Transverse colon (tissue), 4 donors: ENCODE results near the gene EMX1.

Experiments used
- EP300 ChIP-seq: sonication (generic); formaldehyde crosslinking; IDR thresholded peaks from one replicate; pipeline ENCODE4 v1.6.1; 2017; ENCODE audit warnings: antibody characterized with exemption, low read depth
- POLR2AphosphoS5 ChIP-seq, 3 donors: sonication (generic); formaldehyde crosslinking; IDR thresholded peaks; one replicate each; pipeline ENCODE4 v1.6.1; 2016; ENCODE audit warnings: antibody characterized with exemption in 3 of 3
- TF ChIP-seq, protein P1 (sequence below), 5 experiments: fragments of 200-600 bp in 3 of 5; fragments of 450-650 bp in 2 of 5; sonication (generic) in 3 of 5; IDR thresholded peaks; 1 replicate in 2 of 5; 2 replicates in 3 of 5; pipeline ENCODE4 v1.5.1; 2016 to 2017; ENCODE audit warnings: antibody characterized with exemption in 5 of 5, inconsistent platforms in 3 of 5, mild to moderate bottlenecking in 2 of 5, moderate library complexity in 1 of 5

- TF ChIP-seq, protein P1, sequence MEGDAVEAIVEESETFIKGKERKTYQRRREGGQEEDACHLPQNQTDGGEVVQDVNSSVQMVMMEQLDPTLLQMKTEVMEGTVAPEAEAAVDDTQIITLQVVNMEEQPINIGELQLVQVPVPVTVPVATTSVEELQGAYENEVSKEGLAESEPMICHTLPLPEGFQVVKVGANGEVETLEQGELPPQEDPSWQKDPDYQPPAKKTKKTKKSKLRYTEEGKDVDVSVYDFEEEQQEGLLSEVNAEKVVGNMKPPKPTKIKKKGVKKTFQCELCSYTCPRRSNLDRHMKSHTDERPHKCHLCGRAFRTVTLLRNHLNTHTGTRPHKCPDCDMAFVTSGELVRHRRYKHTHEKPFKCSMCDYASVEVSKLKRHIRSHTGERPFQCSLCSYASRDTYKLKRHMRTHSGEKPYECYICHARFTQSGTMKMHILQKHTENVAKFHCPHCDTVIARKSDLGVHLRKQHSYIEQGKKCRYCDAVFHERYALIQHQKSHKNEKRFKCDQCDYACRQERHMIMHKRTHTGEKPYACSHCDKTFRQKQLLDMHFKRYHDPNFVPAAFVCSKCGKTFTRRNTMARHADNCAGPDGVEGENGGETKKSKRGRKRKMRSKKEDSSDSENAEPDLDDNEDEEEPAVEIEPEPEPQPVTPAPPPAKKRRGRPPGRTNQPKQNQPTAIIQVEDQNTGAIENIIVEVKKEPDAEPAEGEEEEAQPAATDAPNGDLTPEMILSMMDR (IDR thresholded peaks at IDR 0.05), result no peak
- TF ChIP-seq EP300 (no peak), POLR2AphosphoS5 (IDR thresholded peaks at IDR 0.05) (no peak)
Measured at GRCh38 chr2:72933207-72933606, 15.9 kb downstream of the EMX1 start.
